Upper lobe of left lung (tissue), 4 donors: ENCODE results near the gene VSTM5.

Source experiments
- CTCF ChIP-seq, 6 experiments: fragments of 450-650 bp in 4 of 6; fragments of 200-600 bp in 2 of 6; sonication (generic) in 2 of 6; IDR thresholded peaks; one replicate each; pipeline ENCODE4 v1.5.1; 2016 to 2019; ENCODE audit warnings: antibody characterized with exemption in 6 of 6
- POLR2A ChIP-seq, 4 donors: fragments of 450-650 bp; IDR thresholded peaks; one replicate each; pipeline ENCODE4 v1.5.1; 2016 to 2017; ENCODE audit warnings: antibody characterized with exemption in 4 of 4, mild to moderate bottlenecking in 2 of 4

DNA sequence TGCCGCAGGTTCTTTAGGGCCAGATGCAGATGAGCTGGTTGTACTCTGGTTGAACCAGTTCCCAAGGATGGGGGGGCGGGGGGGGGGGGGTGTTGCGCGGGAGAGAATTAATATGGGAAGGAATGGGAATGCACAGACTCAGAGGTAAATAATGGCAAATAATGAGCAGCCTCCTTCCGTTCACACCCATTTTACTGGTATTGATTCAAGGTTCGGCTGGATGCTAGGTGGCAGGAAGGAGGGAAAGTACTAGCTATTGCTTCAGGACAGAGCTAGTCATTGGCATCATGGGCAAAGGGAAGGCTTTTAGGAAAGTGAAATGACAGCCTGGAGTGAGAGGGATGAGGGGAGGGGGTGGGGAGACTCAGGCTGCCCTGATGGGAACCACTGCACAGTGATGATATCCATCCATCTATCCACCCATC is at the start of gene VSTM5:
- TF ChIP-seq CTCF (IDR thresholded peaks at IDR 0.05), result no peak
- TF ChIP-seq POLR2A (IDR thresholded peaks at IDR 0.05), result no peak
